Fibroblast of skin of scalp (primary cell): ENCODE measurements around the gene TIMM10.

ENCODE experiments used
- DNase-seq: peaks from one replicate; pipeline ENCODE4 v3.0.0-alpha.2; 2013

TIMM10 gene

GRCh38 chr11:57482782-57483561 is 47.6 kb downstream of the TIMM10 start:
- DNase-seq: peak; percentile 31

GRCh38 chr11:57481915-57482781 is 48.4 kb downstream of the TIMM10 start:
- no peak for DNase-seq

GRCh38 chr11:57481315-57481714 is 49.2 kb downstream of the TIMM10 start:
- no peak for DNase-seq

- DNase-seq: peak; percentile 47
Observed at GRCh38 chr11:57480409-57481137, 50.0 kb downstream of the TIMM10 start.

GRCh38 chr11:57479911-57480310 is 50.6 kb downstream of the TIMM10 start:
- no peak for DNase-seq

GRCh38 chr11:57479021-57479663 is 51.4 kb downstream of the TIMM10 start:
- no peak for DNase-seq
